Testis (tissue), 3 donors: ENCODE measurements around the gene JAML. TPM values are rescaled to one million over a fixed set of nuclear protein-coding genes. Genes with fewer than 3 reads are reported as not detected.

Experiments used
- DNase-seq: peaks from one replicate; pipeline ENCODE4 v3.0.0-alpha.2; 2019
- H3K27ac ChIP-seq, 2 donors: fragments of 200-600 bp; sonication (generic); one replicate each; pipeline ENCODE4 v1.5.1; 2019
- H3K27me3 ChIP-seq: fragments of 200-600 bp; sonication (generic); one replicate; pipeline ENCODE4 v1.5.1; 2019
- H3K36me3 ChIP-seq: fragments of 200-600 bp; sonication (generic); one replicate; pipeline ENCODE4 v1.5.1; 2017; ENCODE audit warnings: low read depth; ENCODE audit errors: missing control alignments
- H3K4me1 ChIP-seq: fragments of 200-600 bp; sonication (generic); one replicate; pipeline ENCODE4 v1.5.1; 2019
- H3K4me3 ChIP-seq, 2 donors: fragments of 200-600 bp; sonication (generic); one replicate each; pipeline ENCODE4 v1.5.1; 2017 to 2019
- H3K9me3 ChIP-seq: fragments of 200-600 bp; sonication (generic); one replicate; pipeline ENCODE4 v1.5.1; 2017
- POLR2A ChIP-seq: fragments of 450-650 bp; IDR thresholded peaks from one replicate; pipeline ENCODE4 v1.6.1; 2017; ENCODE audit warnings: antibody characterized with exemption, mild to moderate bottlenecking, moderate library complexity
- WGBS, 2 donors: methylation state at CpG; one replicate each; pipeline ENCODE4 v1.1.5; 2018; 5-methylcytosine and 5-hydroxymethylcytosine counted together
- intact Hi-C: fragments of 100-400 bp; cut with DNase I; formaldehyde crosslinking; loops from one replicate; pipeline ENCODE4 v1.15.1; 2023; ENCODE audit warnings: low total_unique reads
- polyA plus RNA-seq: library from polyadenylated mRNA; stranded (reverse); fragments of 350-450 nt; fragmentation: Illumina TruSeq; extraction: RNeasy Lipid Tissue Mini Kit (QIAGEN cat#74804); gene quantifications from one replicate; pipeline ENCODE4 v1.2.3, GENCODE V29; 2014; ENCODE audit warnings: low read depth, low replicate concordance; ENCODE audit not compliant: insufficient read depth
- total RNA-seq, 2 donors: library from RNA; depleted of rRNA; stranded (reverse); fragments of >200 nt; gene quantifications; one replicate each; pipeline ENCODE4 v1.2.3, GENCODE V29; 2016
- TF ChIP-seq, protein P1 (sequence below), 3 experiments: fragments of 450-650 bp in 2 of 3; fragments of 200-600 bp in 1 of 3; sonication (generic) in 1 of 3; IDR thresholded peaks; one replicate each; pipeline ENCODE4 v1.5.1; 2016 to 2019; ENCODE audit warnings: antibody characterized with exemption in 3 of 3, mild to moderate bottlenecking in 2 of 3, moderate library complexity in 1 of 3

The JAML gene
- total and polyA plus RNA-seq, 3 donors from 2014 or later = 1.9 to 9.7 (median 3.5) TPM

DNA sequence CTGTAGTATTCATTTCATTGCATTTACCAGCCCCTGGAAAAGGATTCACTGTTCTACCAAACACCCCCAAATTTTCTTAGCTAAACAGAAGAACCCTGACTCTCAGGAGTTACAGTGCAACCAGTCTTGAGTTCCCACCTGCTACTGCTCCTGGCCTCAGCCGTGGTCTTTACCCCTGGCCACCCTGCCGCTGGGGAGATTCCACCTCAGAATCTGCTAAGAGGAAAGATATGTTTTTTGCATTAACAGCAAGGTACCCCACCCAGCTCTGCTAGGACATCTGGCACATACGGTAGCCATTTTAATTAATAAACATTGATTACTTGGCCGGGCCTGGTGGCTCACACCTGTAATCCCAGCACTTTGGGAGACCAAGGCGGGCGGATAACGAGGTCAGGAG, 9.0 kb downstream of the JAML start:
- H3K27me3 ChIP-seq = no peaks in the 10 kb centered on the region
- H3K36me3 ChIP-seq = no peaks in the 10 kb centered on the region
- intact Hi-C loops = no loop called here
- no peak for DNase-seq
- no peak overlapping the region for H3K4me3 ChIP-seq
- H3K27ac ChIP-seq = no peak overlapping the region
- H3K4me1 ChIP-seq = no peaks in the 10 kb centered on the region
- WGBS, 2 donors = 74 to 86% methylated on average over 7 of the region's 7 CpGs
- H3K9me3 ChIP-seq = no peaks in the 10 kb centered on the region
- TF ChIP-seq POLR2A = no peak
- TF ChIP-seq, protein P1, sequence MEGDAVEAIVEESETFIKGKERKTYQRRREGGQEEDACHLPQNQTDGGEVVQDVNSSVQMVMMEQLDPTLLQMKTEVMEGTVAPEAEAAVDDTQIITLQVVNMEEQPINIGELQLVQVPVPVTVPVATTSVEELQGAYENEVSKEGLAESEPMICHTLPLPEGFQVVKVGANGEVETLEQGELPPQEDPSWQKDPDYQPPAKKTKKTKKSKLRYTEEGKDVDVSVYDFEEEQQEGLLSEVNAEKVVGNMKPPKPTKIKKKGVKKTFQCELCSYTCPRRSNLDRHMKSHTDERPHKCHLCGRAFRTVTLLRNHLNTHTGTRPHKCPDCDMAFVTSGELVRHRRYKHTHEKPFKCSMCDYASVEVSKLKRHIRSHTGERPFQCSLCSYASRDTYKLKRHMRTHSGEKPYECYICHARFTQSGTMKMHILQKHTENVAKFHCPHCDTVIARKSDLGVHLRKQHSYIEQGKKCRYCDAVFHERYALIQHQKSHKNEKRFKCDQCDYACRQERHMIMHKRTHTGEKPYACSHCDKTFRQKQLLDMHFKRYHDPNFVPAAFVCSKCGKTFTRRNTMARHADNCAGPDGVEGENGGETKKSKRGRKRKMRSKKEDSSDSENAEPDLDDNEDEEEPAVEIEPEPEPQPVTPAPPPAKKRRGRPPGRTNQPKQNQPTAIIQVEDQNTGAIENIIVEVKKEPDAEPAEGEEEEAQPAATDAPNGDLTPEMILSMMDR (IDR thresholded peaks at IDR 0.05) = no peak

DNA sequence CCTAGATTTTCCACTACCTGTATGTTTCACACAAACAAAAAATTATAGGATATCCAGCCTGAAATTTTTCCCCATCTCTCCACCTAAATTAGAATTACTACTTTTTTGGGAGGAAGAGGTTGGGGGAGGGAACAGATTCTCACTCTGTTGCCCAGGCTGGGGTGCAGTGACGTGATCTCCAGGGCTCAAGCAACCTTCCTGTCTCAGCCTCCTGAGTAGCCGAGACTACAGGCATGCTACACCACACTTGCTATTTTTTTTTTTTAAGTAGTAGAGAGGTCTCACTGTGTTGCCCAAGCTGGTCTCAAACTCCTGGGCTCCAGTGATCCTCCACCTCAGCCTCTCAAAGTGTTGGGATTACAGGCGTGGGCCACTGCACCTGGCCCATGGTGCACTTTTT, 9.5 kb downstream of the JAML start:
- no peaks in the 10 kb centered on the region for H3K4me1 ChIP-seq
- no peaks in the 10 kb centered on the region for H3K9me3 ChIP-seq
- H3K4me3 ChIP-seq = no peak overlapping the region
- no peak for DNase-seq
- TF ChIP-seq, protein P1 (IDR thresholded peaks at IDR 0.05) = no peak
- no peak for TF ChIP-seq POLR2A
- no peak overlapping the region for H3K27ac ChIP-seq
- no peaks in the 10 kb centered on the region for H3K27me3 ChIP-seq
- intact Hi-C loops = no loop called here
- WGBS, 2 donors = 75 to 76% methylated on average over 3 of the region's 3 CpGs
- no peaks in the 10 kb centered on the region for H3K36me3 ChIP-seq

DNA sequence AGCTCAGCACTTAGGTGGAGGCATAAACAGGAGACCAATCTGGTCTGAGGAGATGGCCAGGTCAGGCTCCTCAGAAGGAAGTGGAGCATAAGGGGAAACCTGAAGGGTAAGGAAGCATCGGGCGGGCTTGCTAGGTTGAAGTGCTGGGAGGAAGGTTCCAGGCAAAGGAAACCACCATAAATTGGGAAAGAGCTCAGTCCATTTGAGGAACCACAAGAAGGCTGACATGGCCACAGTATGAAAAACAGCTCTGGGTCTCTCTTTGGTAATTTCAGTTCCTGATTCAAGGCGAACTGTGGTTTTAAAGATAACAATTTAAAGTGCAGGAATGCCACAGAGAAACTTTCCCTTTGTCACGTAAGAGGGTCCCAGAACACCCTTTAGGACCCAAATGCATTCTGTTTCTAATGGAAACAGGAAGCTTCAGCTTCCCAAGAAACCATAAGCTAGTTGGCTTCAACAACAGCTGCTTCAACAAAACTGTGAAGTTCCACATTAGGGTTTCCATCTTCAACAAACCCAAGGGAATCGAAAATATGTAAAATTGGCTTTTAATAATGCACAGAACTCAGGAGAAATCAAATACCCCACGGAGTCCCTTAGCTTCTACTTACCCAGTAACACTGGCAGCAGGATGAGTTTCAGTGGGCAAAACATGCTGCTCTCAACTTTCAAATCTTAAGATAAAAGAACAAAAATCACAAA, 10.4 kb downstream of the JAML start:
- Histone ChIP-seq H3K4me3 (no peak overlapping the region), H3K36me3 (no peaks in the 10 kb centered on the region), H3K27ac (no peak overlapping the region), H3K4me1 (no peaks in the 10 kb centered on the region), H3K27me3 (no peaks in the 10 kb centered on the region), H3K9me3 (no peaks in the 10 kb centered on the region)
- intact Hi-C loops = no loop called here
- TF ChIP-seq POLR2A = no peak
- TF ChIP-seq, protein P1 (IDR thresholded peaks at IDR 0.05) = no peak
- WGBS, 2 donors = 61 to 69% methylated on average over 6 of the region's 6 CpGs
- peak; percentile 25 for DNase-seq

DNA sequence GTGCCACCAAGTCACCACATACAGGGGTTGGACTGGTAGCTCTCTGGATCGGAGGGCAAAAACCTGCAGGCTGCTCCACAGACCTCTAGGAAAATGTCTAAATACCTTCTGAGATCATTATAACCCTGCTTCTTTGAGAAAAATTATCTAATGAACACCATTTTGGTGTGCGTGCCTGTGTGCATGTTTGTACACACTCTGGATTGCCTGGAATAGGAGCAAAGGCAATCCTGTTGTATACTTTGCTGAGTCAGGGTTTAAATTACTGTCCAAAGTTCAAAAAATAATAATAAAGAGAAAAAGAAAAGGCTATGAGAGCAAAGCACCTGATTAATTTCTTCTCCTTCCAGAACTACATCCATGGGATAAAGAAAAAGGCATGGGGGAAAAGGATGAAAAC, 11.0 kb downstream of the JAML start:
- TF ChIP-seq, protein P1 (IDR thresholded peaks at IDR 0.05) = no peak
- no peak for TF ChIP-seq POLR2A
- Histone ChIP-seq H3K27ac (no peak overlapping the region), H3K4me3 (no peak overlapping the region), H3K9me3 (no peaks in the 10 kb centered on the region), H3K4me1 (no peaks in the 10 kb centered on the region), H3K27me3 (no peaks in the 10 kb centered on the region), H3K36me3 (no peaks in the 10 kb centered on the region)
- 89 to 100% methylated on average over 2 of the region's 2 CpGs for WGBS, 2 donors
- intact Hi-C loops = no loop called here
- DNase-seq = no peak

DNA sequence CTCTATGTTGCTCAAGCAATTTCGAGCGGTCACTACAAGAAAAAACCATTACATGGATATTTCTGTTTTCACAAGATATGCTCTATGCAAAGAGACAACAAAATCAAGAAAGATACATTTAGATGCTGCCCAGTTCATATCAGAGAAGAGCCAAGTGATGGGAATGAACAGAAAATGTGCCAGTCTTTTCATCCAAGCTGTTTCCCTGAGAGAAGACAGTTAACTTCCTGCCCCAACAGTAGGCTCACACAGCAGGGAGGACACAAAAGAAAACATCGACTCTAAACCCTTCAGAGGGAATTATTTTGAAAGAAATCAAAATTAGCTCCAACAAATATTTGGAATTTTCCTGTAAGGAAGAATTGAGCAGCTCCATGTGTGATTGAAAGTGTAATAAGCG, 11.6 kb downstream of the JAML start:
- no peak for DNase-seq
- 85 to 87% methylated on average over 4 of the region's 4 CpGs for WGBS, 2 donors
- intact Hi-C loops = no loop called here

More for the DNA sequence above, 11.6 kb downstream of the JAML start:
- Histone ChIP-seq H3K4me1 (no peaks in the 10 kb centered on the region), H3K9me3 (no peaks in the 10 kb centered on the region), H3K36me3 (no peaks in the 10 kb centered on the region), H3K27ac (no peak overlapping the region), H3K4me3 (no peak overlapping the region), H3K27me3 (no peaks in the 10 kb centered on the region)
- TF ChIP-seq POLR2A = no peak
- TF ChIP-seq, protein P1 (IDR thresholded peaks at IDR 0.05) = no peak
